Fibroblast of villous mesenchyme (primary cell): ENCODE data around the gene BMP15. TPM values are rescaled to one million over a fixed set of nuclear protein-coding genes. Genes with fewer than 3 reads are reported as not detected.
A peak's percentile ranks its signal among the peaks of the same experiment; 100 is the strongest.

ENCODE experiments used
- DNase-seq: peaks from one replicate; pipeline ENCODE4 v3.0.0-alpha.2; 2010; ENCODE audit warnings: low read depth
- H3K4me3 ChIP-seq: 2 replicates; pipeline ENCODE4 v1.5.1; 2011; ENCODE audit warnings: low read depth, mild to moderate bottlenecking, low read length
- total RNA-seq: library from RNA; depleted of rRNA; stranded (reverse); fragments of >200 nt; gene quantifications from 2 replicates; pipeline ENCODE4 v1.2.3, GENCODE V29; 2012
- TF ChIP-seq, protein P1 (sequence below): IDR thresholded peaks from 2 replicates; pipeline ENCODE4 v1.5.1; 2012; ENCODE audit warnings: low read depth, mild to moderate bottlenecking, low read length; ENCODE audit not compliant: insufficient read depth

The BMP15 gene
- total RNA-seq, 1 donor = not detected

DNA sequence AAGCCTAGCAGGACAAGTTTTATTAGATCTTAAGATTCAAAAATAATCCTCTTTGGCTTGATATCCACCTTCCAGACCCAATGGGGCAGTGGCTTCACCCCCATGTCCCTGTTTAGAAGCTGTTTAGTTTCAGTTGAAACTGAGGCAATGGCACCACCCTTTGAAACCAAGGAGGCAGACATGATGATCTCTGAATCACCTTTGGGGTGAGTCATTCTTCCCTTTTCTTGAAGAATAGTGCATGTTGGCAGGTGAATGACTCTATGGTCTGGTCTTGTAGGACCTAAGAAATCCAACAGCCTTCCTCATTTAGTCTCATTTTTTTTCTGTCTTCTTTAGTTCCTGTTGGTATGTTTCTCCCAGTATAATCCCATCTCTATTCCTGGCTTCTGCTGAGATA, 29.5 kb upstream of the BMP15 start:
- DNase-seq = no peak
- H3K4me3 ChIP-seq = no peak overlapping the region
- TF ChIP-seq, protein P1, sequence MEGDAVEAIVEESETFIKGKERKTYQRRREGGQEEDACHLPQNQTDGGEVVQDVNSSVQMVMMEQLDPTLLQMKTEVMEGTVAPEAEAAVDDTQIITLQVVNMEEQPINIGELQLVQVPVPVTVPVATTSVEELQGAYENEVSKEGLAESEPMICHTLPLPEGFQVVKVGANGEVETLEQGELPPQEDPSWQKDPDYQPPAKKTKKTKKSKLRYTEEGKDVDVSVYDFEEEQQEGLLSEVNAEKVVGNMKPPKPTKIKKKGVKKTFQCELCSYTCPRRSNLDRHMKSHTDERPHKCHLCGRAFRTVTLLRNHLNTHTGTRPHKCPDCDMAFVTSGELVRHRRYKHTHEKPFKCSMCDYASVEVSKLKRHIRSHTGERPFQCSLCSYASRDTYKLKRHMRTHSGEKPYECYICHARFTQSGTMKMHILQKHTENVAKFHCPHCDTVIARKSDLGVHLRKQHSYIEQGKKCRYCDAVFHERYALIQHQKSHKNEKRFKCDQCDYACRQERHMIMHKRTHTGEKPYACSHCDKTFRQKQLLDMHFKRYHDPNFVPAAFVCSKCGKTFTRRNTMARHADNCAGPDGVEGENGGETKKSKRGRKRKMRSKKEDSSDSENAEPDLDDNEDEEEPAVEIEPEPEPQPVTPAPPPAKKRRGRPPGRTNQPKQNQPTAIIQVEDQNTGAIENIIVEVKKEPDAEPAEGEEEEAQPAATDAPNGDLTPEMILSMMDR = no peak

DNA sequence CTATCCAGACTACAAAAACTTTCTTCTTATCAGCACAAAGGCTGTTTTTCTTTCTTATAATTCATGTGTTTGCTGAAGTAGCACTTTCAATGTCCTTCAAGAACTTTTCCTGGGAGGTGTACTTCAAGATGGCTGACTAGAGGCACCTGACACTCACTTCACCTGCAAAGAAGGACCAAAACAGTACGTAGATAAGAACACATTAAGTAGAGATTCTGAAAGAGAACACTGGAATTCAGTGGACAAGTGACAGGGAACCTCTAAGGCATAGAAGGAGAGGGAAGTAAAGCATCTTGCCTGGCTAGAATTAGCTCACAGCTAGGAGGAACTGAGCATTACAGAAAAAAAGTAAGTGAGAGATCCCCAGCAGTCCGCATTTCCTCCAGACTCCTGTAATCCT, 21.7 kb upstream of the BMP15 start:
- no peak overlapping the region for H3K4me3 ChIP-seq
- TF ChIP-seq, protein P1 = no peak
- no peak for DNase-seq

DNA sequence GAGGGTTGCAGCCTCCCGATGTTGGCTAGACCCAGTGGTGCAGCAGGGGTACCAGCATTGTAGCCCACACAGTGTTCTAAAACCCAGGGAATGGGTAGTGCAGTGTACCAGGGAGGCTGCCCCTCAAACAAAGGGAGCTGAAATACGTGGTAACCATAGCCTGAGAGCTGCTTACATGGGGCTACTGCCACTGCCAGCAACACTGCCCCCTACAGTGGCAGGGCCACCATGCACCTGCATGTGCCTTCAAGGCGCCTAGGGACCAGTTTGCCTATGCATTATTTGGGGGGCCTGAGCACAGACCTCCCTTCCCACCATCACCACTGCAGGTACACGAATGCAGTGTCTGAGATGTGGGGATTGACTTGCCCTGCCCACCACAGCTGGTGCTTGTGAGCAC, 21.0 kb upstream of the BMP15 start:
- H3K4me3 ChIP-seq = no peak overlapping the region
- DNase-seq = no peak
- TF ChIP-seq, protein P1 = no peak

DNA sequence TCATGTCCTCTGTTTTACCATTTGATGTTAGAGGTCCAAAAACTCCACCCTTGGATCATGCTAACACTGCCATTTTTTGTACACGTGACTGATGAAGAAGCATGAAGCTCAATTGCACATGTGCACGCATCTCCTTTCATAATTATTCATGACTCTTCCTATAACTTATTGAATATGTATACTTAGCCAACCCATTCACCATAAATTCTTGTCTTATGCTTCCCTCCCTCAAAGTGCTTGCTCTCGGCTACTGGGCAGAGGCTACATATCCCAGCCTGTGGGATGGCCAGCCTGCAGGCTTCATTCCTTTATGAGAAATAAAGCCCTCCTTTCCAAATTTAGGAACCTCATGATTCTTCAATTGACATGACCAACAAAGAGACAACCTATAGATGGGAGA, 17.5 kb upstream of the BMP15 start:
- no peak for DNase-seq
- TF ChIP-seq, protein P1 = no peak
- no peak overlapping the region for H3K4me3 ChIP-seq

DNA sequence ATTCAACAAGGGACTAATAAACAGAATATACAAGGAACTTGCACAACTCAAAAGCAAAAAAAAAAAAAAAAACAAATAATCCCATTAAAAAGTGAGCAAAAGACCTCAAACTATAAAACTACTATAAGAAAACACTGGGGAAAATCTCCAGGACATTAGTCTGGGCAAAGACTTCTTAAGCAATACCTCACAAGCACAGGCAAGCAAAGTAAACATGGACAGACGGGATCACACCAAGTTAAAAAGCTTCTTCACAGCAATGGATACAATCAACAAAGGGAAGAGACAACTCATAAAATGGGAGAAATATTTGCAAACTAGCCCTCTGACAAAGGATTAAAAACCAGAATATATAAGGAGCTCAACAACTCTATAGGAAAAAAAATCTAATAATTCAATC, 17.1 kb upstream of the BMP15 start:
- DNase-seq = no peak
- TF ChIP-seq, protein P1 = no peak
- no peak overlapping the region for H3K4me3 ChIP-seq

DNA sequence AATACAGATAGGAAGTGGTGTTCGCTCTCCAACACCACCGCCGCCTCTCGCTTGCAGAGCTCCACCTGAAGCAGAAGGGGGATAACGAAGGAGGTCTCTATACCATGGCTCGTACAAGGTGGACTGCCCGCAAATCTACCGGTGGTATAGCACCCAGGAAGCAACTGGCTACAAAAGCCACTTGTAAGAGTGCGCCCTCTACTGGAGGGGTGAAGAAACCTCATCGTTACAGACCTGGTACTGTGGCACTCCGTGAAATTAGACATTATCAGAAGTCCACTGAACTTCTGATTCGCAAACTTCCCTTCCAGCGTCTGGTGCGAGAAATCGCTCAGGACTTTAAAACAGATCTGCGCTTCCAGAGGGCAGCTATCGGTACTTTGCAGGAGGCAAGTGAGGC, 5.2 kb upstream of the BMP15 start:
- no peak for DNase-seq
- H3K4me3 ChIP-seq = no peak overlapping the region
- TF ChIP-seq, protein P1 = peak; percentile 3

DNA sequence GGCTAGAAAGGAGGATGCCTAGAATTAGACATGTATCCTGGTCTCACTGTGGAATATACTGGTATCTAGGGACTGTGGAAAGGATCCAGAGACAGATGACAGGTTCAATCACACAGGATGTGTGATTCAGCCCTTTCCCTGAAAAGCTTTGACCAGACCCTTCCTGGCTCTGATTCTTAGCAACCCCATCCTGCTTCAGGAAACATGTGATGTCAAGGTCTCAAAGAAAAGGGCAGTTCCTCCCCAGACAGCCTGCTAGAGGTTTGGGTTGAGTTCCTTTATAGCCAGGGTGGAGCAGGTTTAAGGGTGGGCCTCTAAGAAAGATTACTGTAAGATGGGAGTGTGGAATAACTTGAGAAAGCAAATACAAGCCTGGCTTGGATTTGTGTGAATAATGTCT, 3.0 kb downstream of the BMP15 start:
- DNase-seq = no peak
- TF ChIP-seq, protein P1 = no peak
- H3K4me3 ChIP-seq = no peak overlapping the region
